IPS-NIHi11 (cell line): ENCODE measurements around the gene PHF20.
"Not testable (repeated sequence)": the region's sequence is repeated elsewhere in the genome, so short reads cannot be mapped to it uniquely, and the experiment has no call there.

Experiments used
- DNase-seq: peaks from one replicate; pipeline ENCODE4 v3.0.0; 2012; ENCODE audit warnings: mixed read lengths, low spot score

Gene PHF20

DNA sequence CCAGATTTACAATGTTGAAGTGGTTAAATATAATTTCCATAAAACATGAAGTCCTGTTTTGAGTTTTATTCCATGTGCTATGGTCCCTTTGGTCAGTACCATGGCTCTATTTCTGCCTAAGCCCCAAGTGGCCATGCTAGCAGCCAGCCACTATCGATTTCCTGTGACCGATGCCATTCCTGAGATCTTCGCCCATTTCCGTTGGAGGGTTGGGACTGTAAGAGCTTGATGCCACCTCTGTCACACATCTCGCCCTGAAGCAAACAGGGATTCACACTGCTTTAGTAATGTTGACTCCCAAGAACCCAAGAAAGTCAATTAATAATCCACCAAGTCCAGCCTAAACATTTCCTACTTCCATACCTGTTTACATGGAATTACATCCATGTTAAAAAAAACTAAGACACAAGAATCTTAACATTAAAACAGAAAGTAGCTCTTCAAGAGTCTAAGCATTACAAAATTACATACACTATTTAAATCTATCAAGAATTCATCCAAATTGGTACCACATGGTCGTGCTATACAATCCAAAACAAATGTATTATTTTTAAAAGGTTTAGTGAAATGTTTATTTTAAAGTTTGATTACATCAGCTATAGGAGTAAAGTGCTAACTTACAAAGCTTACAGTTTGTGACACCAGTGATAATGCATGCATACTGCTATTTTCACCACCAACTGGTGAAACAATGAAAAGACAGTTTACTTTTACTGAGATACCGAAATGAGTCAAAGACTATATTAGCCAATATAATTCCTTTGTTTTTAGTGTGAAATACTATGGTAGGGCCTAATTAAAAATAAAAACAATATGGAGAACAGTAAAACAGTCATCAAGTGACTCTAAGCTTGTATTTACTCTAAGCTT is 32.3 kb upstream of the PHF20 start:
- DNase-seq = no peak

DNA sequence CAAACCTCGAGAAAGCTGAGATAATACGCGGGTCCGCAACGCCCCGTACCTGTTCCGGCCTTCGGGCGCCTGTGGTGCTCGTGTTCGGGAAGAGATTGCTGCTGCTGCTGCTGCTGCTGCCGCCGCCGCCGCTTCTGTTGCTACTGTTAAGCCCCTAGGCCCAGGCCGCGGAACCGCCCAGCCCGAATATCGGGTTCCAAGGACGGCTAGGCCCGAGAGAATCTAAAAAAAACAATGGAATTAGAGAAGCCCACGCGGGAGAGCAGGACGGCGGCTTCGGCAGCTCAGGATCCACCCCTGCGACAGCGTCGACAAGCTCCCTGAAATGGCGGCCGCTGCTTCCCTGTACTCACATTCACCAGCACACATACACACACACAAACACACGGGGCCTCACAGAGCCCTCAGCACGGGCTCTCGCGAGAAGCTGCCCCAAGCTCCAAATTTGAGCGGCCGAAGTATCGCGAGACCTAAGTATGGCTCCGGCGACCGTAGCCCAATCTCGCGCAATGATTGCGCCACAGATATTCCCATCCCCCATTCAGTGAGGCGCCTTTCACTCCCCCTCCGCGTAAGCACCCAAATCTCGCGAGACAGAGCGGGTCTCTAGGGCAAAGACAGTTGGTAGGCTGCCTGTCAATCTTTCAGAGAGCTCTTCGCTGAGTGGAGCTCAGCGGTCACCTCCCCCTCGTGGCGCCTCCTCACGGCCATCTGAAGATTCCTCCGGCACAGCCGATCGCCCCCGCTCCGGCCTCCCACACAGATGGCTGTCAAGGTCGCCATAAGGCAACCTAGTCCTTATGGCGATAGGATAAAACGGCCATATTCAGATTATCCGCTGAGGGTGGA is 29.7 kb upstream of the PHF20 start, which contains the start of gene RBM39:
Gene RBM39 (minus strand): TSS at position 369 of the 849 bp plus-strand sequence. CDS start 1,386 bp downstream, outside the sequence.
- DNase-seq = peak; percentile 95

DNA sequence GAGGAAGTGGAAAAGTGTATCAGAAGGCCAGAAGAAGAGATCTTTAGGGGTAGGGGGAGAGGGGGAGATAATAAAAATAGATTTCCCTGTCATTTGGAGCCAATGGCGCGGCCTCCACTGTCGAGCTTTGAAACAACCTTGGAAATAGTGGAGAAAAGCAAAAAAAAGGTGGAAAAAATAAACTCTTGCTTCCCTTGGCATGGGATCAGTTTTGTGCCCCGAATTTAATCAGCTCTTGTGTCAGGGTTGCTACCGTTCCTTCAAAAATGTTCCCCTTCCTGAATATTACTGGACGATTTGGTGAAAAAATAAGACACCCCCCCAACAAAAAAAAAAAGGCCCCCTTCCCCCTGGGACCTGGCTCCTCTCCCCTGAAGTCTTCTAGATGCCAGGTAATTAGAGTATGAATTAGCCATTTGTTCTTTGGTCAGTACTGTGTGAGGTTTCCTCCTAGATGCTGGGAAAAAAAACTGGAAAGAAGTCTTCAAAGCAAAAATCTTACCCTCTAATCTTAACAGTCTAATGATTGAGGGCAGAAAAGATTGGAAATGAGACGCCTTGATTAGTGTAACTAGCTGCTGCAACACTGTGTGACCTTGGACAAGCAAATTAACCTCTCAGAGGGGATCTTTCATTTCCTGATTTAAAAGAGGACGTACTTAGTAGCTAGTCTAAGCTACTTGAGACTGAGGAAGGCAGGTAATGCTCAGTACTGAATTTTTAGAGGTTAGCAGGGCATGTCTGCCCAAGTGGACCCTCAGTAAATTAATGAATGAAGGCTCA is 28.9 kb upstream of the PHF20 start:
- DNase-seq = peak; percentile 10

DNA sequence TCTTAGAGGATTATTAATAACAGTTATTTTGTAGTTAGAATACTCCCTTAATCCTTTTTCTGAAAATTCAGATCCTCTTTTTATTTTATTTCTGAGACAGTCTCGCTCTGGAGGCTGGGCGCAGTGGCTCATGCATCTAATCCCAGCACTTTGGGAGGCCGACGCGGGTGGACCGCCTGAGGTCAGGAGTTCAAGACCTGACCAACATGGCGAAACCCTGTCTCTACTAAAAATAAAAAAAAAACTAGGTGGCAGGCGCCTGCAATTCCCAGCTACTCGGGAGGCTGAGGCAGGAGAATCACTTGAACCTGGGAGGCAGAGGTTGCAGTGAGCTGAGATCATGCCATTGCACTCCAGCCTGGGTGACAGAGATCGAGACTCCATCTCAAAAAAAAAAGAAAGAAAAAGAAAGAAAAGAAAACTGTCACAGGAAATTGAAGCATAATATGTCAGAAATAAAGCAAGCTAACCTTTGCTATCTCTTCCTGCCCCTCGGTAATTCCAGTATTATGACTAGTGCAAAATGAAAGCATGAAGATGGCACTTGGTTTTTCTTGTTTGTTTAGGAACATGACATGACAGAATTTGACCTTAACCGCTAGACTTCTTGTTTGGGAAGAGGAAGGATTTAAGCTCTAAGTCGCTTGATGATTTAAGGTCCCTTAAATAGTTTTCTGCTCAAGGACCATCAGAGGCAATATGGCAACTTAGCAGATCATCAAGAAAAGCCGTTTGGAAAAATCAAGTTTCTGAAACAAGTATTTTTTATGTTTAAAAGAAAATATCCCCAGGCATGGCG is 27.9 kb upstream of the PHF20 start:
- DNase-seq = no peak

DNA sequence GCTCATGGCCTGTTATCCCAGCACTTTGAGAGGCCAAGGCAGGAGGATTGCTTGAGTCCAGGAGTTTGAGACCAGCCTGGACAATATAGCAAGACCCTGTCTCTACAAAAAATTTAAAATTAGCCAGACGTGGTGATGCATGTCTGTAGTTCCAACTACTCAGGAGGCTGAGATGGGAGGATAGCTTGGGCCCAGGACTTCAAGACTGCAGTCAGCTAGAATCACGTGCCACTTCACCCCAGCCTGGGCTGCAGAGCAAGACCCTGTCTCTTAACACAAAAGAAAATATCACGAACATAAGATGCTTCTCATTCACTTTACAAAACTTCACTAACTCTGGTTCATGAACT is 27.3 kb upstream of the PHF20 start:
- DNase-seq = not testable (repeated sequence)

DNA sequence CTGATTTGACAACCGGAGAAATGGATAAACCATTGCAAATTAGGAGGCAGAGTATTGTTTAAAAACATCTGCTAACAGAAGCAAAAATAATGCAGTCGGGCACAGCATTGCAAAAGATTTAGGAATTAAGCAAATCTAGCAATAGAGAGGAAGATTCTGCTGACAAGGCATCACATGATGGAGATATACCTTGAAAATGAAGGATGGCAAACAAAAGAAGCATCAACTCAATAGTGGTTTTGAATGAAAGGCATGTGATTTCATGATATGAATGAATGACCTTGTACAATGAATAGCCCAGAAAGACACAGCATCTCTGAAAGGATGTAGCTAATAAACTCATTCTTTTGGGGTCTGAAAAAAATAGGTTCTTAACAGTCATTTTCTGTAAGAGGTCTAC is 21.2 kb upstream of the PHF20 start:
- DNase-seq = no peak

DNA sequence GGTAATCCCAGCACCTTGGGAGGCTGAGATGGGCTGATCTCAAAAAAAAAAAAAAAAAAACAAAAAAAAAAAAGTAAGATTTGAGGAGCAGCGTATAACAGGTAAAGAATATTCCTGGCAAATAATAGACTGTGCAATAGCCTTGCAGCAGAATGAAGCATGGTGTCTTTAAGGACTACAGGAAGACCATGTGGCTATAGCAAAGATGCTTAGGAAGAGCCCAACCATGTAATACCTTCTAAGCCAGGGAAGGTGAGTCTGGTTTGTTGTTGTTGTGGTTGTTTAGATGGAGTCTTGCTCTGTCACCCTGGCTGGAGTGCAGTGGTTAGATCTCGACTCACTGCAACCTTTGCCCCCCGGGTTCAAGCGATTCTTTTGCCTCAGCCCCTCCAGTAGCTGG is 15.4 kb upstream of the PHF20 start:
- no peak for DNase-seq

DNA sequence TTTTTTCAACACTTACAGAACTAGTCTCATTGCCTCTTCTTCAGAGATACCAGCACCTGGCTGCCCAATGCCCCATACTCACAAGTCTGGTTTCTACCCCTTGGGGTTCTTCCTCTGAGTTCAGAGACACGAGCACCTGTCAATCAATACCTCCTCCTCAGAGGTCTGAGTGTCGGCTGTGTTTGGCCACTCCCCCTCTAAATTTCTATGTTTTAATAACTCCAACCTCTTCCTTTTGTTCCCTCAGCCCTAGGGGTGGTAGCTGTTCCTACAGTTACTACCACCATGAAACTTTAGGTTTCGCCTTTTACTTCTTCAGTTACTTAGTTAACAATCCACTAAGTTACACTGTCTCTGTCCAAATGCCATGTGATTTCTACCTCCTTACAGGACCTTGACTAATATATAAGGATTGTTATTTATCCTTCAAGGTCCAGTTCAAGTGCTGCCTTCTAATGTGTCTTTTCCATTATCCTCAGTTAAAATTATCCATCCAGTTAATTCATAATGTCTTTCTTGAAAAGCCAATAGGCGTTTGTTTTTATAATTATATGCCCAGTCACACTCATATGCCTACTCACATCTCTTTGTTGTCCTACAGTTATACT is 14.6 kb upstream of the PHF20 start:
- no peak for DNase-seq

DNA sequence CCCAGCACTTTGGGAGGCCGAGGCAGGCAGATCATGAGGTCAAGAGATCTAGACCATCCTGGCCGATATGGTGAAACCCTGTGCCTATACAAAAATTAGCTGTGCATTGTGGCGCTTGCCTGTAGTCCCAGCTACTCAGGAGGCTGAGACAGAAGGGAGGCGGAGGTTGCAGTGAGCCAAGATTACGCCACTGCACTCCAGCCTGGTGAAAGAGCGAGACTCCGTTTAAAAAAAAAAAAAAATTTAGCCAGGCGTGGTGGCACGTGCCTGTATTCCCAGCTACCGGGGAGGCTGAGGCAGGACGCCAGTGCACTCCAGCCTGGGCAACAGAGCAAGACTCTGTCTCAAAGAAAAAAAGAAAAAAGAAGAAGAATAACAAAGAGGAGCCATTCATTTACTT is 10.3 kb upstream of the PHF20 start:
- not testable (repeated sequence) for DNase-seq

DNA sequence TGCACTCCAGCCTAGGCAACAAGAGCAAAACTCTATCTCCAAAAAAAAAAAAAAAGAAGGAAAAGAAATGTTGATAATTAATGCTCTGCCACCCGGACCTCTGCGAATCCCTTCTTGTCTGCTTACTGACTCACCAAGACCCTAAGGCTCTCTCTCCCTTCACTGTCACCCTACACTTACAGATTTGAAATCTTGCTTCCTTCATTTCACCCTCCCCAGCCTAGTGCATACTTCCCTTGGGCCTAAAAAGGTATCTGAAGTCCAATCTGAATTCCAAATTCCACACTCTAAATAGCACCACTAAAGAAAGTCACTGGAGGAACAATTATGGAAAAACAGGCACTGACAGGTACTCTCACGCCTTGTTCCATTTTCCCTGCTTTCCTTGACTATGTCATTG is 9.4 kb upstream of the PHF20 start:
- no peak for DNase-seq

DNA sequence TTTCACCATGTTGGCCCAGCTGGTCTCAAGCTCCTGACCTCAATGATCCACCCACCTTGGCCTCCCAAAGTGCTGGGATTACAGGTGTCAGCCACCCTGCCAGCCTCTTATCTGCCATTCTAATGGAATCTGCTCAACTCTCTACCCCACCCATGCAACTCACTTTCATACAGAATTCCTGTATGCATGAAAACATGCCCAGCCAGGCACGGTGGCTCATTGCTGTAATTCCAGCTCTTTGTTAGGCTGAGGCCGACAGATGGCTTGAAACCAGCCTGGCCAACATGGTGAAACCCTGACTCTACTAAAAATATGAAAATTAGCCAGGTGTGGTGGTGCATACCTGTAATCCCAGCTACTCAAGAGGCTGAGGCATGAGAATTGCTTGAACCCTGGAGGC is 6.9 kb upstream of the PHF20 start:
- DNase-seq = not testable (repeated sequence)

DNA sequence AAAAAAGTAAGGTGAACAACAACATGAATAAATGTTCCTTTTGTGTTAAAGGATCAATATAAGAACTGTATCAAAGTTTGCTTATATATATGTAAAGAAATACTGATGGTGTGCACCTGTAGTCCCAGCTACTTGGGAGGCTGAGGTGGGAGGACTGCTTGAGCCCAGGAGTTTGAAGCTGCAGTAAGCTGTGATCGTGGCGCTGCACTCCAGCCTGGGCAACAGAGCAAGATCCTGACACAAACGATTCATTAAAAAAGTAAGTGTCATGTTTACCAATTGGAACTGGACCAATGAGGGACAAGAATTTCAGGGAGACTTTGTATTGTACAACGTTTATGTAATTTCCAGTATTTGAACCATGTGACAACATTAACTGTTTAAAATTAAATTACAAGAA is 5.0 kb upstream of the PHF20 start:
- DNase-seq = no peak

DNA sequence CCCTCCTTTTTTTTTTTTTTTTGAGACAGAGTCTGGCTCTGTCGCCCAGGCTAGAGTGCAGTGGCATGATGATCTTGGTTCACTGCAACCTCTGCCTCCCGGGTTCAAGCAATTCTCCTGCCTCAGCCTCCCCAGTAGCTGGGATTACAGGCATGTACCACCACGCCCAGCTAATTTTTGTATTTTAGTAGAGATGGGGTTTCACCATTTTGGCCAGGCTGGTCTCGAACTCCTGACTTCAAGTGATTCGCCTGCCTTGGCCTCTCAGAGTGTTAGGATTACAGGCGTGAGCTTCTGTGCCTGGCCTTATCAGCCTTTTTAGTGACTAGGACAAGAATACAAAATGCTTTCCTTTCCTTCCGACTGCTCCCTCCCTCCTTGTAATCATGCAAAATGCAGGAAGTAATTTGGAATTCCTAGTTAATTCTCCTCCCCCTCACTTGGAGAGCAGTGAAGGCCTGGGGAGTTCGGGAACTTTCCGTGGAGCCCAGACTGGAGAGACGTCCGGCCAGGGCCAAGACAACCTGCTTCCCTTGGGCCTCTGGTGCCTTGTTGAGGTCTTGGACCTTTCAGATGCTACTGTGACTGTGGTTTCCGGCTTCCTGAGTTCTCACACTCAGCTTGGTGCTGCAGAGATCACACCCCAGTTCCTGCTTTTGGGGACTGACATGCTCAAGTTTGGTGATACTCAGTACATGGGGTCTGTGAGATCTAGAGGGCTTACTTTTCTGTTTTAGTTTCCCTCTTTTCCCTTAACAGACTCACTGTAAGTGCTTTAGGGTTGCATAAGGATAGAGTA is 3.9 kb upstream of the PHF20 start:
- DNase-seq = no peak

DNA sequence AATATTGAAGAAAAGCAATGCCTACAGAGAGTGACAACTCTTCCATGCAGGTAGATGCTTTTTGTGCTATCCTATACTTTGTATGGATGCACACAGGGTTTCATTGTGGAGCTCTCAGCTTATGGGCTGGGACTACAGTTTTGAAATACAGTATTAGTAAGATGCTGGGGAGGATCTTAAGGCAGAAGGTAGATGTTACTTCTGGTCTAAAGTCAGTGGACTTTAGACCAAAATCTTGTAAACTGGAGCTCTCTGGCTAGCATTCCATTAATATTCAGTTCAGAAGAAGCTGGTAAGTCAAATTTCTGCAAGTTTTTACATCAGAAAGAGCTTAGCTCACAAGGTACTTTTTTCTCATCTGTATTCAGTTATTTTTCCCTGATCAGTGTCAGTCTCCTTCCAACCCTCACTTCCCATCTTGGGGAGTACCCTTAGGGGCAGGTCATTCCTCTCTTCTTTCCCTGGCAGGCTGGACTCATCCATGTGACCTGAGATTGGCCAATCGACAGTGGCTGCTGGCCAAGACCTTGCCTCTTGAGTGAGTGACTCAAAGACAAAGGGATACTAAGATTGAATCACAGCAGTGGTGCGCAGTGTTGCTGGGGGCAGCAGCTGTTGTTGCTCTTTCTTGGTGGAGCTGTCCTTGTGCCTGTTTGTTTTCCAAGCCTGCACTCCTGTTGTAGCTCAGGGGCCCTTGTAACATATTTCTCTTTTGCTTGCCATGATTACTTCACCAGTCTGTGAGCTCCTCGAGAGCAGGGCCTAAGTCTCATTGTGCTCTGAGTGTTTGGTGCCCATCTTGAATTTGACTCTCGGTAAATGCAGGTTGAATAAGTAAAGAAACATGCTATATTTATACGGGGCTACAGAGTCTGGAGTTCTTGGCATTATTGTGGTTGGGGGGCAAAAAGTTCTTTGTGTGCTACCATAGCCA is 2.8 kb upstream of the PHF20 start:
- peak; percentile 92 for DNase-seq

DNA sequence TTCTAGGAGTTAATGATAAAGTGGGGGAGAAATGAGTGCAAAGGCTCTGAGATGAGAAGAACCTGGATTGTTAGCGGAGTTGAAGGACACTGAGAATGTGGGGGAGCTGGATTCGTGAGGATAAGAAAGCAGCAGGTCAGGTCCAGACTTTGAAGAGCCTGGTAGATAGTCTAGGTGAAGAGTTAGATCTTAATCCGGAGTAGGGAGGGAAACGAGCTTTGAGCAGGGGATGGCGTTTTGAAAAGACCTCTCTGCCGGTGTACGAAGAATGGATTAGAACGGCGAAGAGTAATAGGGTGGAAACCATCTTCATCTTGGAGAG is 487 bp upstream of the PHF20 start:
- no peak for DNase-seq

DNA sequence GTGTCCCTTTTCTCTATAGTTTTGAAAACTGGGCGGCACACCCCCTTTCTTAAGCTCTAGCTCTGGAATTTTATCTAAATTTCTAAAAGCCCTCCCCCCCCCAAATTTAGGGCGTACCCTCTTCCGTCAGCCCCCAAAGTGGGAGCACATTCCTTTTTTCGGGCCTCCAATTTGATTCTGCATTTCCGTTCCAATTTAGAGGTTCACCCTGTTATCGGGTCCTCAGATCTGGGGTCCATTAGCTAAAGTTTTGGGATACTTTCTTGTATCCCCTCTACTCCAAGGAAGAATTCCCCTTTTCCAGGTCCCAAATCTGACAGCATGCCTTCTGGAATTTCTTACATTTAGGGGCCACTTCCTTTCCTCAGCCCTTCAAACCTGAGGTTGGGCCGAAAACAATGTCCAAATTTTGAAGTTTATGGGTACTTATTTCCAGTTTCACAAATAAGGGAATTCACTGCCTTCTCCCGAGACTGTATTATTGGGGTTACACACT is 796 bp downstream of the PHF20 start:
- DNase-seq = no peak

DNA sequence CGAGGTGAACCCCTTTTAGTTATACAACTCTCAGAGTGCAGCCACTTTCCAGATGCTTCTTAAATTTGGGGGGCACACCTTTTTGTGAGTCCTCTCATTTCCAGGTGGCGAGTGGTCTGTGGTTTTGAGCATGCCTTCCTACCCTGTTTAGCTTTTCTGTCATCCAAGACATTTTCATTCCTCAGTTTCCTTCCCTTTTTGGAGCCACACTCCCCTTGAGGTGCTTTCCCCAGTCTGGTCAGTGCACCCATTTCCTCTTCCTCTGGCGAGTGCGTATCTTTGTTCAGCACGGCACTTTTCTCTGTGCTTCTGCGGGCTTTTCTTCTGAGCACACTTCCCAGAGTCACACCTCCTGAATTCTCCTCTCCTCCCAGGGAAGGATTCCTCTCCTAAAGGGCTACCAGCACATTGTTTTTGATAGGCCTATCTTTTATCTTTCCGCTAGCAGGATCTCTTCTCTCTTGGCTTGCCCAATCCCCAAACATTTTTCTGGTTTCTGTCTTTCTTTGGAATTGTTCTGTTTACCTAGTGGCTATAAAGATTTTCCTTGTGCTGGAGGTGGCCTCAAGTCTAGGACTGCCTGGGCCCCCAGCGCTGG is 1.4 kb downstream of the PHF20 start:
- no peak for DNase-seq

DNA sequence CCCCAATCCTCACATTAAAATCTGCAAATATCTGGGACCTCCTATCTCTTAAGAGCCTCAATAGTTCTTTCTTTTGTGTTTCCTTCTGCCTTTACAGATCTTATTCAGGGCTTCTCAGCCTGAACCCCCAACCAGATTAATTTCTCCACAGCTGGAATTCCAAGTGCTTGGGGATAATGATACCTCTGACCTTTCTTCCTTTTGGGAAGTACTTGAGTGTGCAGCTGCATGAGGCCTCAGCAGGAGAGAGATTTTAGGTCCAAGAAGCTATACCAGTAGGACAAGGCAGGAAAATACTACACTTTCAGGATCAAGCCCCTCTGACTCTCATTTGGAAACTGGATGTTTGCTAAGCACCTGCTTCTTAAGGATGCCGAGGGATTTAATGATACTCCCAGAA is 2.6 kb downstream of the PHF20 start:
- DNase-seq = no peak
